Uterus (tissue), 2 donors: ENCODE data around the gene XKR7.

Experiments used
- CTCF ChIP-seq, 4 experiments: fragments of 200-600 bp in 2 of 4; fragments of 450-650 bp in 2 of 4; sonication (generic) in 2 of 4; IDR thresholded peaks; one replicate each; pipeline ENCODE4 v1.5.1; 2016 to 2019; ENCODE audit warnings: antibody characterized with exemption in 4 of 4, mild to moderate bottlenecking in 2 of 4, moderate library complexity in 1 of 4
- POLR2A ChIP-seq, 2 donors: fragments of 450-650 bp; IDR thresholded peaks; one replicate each; pipeline ENCODE4 v1.6.1; 2016; ENCODE audit warnings: antibody characterized with exemption in 2 of 2, mild to moderate bottlenecking in 1 of 2, moderate library complexity in 1 of 2

GRCh38 chr20:31962761-31963160 is 5.2 kb upstream of the XKR7 start:
- TF ChIP-seq CTCF (IDR thresholded peaks at IDR 0.05) (no peak), POLR2A (IDR thresholded peaks at IDR 0.05) (no peak)
